Measurements from ENCODE around the gene ZNF281. TPM values are rescaled to one million over a fixed set of nuclear protein-coding genes. Genes with fewer than 3 reads are reported as not detected.

Gene ZNF281
- total RNA-seq, 1 donor from 2014 or later: 47.1 TPM

- no peaks in the 10 kb centered on the region for H4K20me1 ChIP-seq (ENCODE audit: low read depth)
- no peaks in the 10 kb centered on the region for H3K27me3 ChIP-seq
- H3K4me2 ChIP-seq: no peak overlapping the region
- no peak overlapping the region for H3K4me3 Mint-ChIP-seq
- no peaks in the 10 kb centered on the region for H3K36me3 Mint-ChIP-seq
- no peaks in the 10 kb centered on the region for H3K9me3 Mint-ChIP-seq
- no peaks in the 10 kb centered on the region for H3K36me3 ChIP-seq
- H3K4me1 ChIP-seq: no peaks in the 10 kb centered on the region
- no peak overlapping the region for H3K9ac ChIP-seq
- TF ChIP-seq CTCF (IDR thresholded peaks at IDR 0.05): no peak
- TF ChIP-seq EZH2 (IDR thresholded peaks at IDR 0.05): no peak
- no peak for TF ChIP-seq EZH2phosphoT487 (IDR thresholded peaks at IDR 0.05)
- H3K9me3 ChIP-seq (ENCODE audit: low read depth): no peaks in the 10 kb centered on the region
- no peak for DNase-seq (ENCODE audit: low spot score)
- no peak overlapping the region for H3K27ac ChIP-seq
- H3F3A ChIP-seq (ENCODE audit: low read depth): no peaks in the 10 kb centered on the region
- no peaks in the 10 kb centered on the region for H3K79me2 ChIP-seq (ENCODE audit: low read depth)
- H2AFZ ChIP-seq (replicated peaks): no peak overlapping the region
- no peak overlapping the region for H3K4me3 ChIP-seq
- H3K4me1 Mint-ChIP-seq: no peaks in the 10 kb centered on the region
- no peak overlapping the region for H3K27ac Mint-ChIP-seq
- no peaks in the 10 kb centered on the region for H3K27me3 Mint-ChIP-seq (ENCODE audit: insufficient read depth, low read depth)
Observed at GRCh38 chr1:200384818-200385390, 24.9 kb downstream of the ZNF281 start.

DNA sequence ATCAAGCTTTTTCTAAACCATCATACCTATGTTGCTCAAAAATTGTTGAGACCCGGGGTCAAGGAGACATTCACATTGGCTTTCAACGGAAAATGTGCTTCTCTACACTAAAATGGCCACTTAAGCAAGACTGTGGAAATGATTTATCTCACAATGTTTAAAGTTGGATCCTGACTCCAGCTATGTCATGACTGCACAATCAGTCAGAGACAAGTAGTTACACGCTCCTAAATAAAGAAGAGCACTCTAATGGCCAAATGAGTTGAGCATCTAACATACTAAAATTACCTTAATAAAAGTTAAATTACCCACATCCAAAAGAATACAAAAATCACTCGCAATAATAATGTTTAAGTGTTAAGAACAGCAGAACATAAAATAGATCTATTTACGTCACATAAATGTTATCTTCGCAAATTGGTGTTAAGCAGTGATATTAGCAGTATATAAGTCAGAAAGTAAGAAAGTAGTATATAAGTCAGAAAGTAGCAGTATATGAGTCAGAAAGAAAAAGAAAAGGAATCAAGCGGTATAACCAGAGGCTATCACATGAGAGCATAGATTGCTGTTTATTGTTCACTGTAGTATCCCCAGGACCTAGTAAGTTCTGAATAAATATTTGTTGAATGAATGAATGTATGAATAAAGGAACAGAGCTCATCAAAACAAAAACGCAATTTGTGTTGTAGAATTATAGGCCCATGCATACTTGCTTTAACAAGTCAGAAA is 28.4 kb downstream of the ZNF281 start:
- Histone ChIP-seq H4K20me1 (ENCODE audit: low read depth) (no peaks in the 10 kb centered on the region), H3K27me3 (no peaks in the 10 kb centered on the region), H3K4me1 (no peaks in the 10 kb centered on the region)

DNA sequence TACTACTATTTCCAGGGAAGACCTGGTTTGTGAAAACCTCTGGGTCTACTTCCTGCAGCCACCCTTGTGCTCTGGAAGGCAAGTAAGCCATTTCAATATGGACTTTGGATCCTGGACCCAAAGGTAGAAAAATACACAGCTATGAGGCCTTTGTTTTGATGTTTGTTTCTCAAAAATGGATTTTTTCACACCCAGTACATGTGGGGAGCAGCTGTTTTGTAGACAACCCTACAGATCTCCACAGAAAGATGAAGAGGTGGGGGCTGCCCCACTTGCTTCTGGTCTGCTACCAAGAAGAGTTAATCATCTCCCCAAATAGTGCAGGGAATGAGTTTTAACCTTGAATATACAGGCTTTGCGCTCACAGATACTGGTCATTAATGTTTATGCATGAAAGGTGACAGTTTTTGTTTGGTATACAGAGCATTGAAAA is 29.2 kb downstream of the ZNF281 start:
- H3K79me2 ChIP-seq (ENCODE audit: low read depth): no peaks in the 10 kb centered on the region
- no peak overlapping the region for H3K4me2 ChIP-seq
- Mint-ChIP-seq H3K36me3 (no peaks in the 10 kb centered on the region), H3K27ac (no peak overlapping the region), H3K9me3 (no peaks in the 10 kb centered on the region), H3K27me3 (ENCODE audit: insufficient read depth, low read depth) (peaks cover 5% of the 10 kb centered on the region), H3K4me3 (no peak overlapping the region), H3K4me1 (no peaks in the 10 kb centered on the region)
- H3K27me3 ChIP-seq: no peaks in the 10 kb centered on the region
- no peaks in the 10 kb centered on the region for H3K9me3 ChIP-seq (ENCODE audit: low read depth)
- H2AFZ ChIP-seq (replicated peaks): no peak overlapping the region
- no peak overlapping the region for H3K9ac ChIP-seq
- H3K27ac ChIP-seq: no peak overlapping the region
- no peaks in the 10 kb centered on the region for H4K20me1 ChIP-seq (ENCODE audit: low read depth)
- H3K4me3 ChIP-seq: no peak overlapping the region
- no peaks in the 10 kb centered on the region for H3K4me1 ChIP-seq
- DNase-seq (ENCODE audit: low spot score): no peak
- H3F3A ChIP-seq (ENCODE audit: low read depth): no peaks in the 10 kb centered on the region
- no peak for TF ChIP-seq EZH2 (IDR thresholded peaks at IDR 0.05)
- TF ChIP-seq EZH2phosphoT487 (IDR thresholded peaks at IDR 0.05): no peak
- no peak for TF ChIP-seq CTCF (IDR thresholded peaks at IDR 0.05)
- no peaks in the 10 kb centered on the region for H3K36me3 ChIP-seq

More for the DNA sequence above, 28.4 kb downstream of the ZNF281 start:
- H3K79me2 ChIP-seq (ENCODE audit: low read depth): no peaks in the 10 kb centered on the region
- Mint-ChIP-seq H3K27me3 (ENCODE audit: insufficient read depth, low read depth) (peaks cover 3% of the 10 kb centered on the region), H3K36me3 (no peaks in the 10 kb centered on the region), H3K9me3 (no peaks in the 10 kb centered on the region), H3K4me1 (no peaks in the 10 kb centered on the region), H3K4me3 (no peak overlapping the region), H3K27ac (no peak overlapping the region)
- H3K4me3 ChIP-seq: no peak overlapping the region
- DNase-seq (ENCODE audit: low spot score): no peak
- TF ChIP-seq EZH2 (IDR thresholded peaks at IDR 0.05) (no peak), EZH2phosphoT487 (IDR thresholded peaks at IDR 0.05) (no peak), CTCF (IDR thresholded peaks at IDR 0.05) (no peak)
- no peak overlapping the region for H3K9ac ChIP-seq
- H3F3A ChIP-seq (ENCODE audit: low read depth): no peaks in the 10 kb centered on the region
- no peak overlapping the region for H2AFZ ChIP-seq (replicated peaks)
- H3K9me3 ChIP-seq (ENCODE audit: low read depth): no peaks in the 10 kb centered on the region
- H3K27ac ChIP-seq: no peak overlapping the region
- no peaks in the 10 kb centered on the region for H3K36me3 ChIP-seq
- no peak overlapping the region for H3K4me2 ChIP-seq
